B cell (primary cell): ENCODE measurements around the gene FOXD3. TPM values are rescaled to one million over a fixed set of nuclear protein-coding genes. Genes with fewer than 3 reads are reported as not detected.

Source experiments
- ATAC-seq: fragments of 200-7000 bp; cut with Tn5 transposase; one replicate; pipeline ENCODE4 v1.10.0; 2021; ENCODE audit warnings: low read depth, mild to moderate bottlenecking, moderate number of reproducible peaks, moderate library complexity
- CTCF ChIA-PET: fragments of 350-600 bp; sonication (Branson Sonifier 250); formaldehyde crosslinking; loops from one replicate; lab custom pipeline; 2021; ENCODE audit warnings: antibody characterized with exemption, inconsistent platforms; lab: Charles Lee
- POLR2A ChIA-PET: fragments of 350-600 bp; sonication (Branson Sonifier 250); formaldehyde crosslinking; loops from one replicate; lab custom pipeline; 2021; ENCODE audit warnings: antibody characterized with exemption; lab: Charles Lee
- DNase-seq: peaks from one replicate; pipeline ENCODE4 v3.0.0; 2013
- H2AFZ ChIP-seq: 2 replicates; pipeline ENCODE4 v1.6.1; 2012; ENCODE audit warnings: mild to moderate bottlenecking, low read depth, low read length; ENCODE audit not compliant: insufficient read depth, poor library complexity, severe bottlenecking
- H3K27ac ChIP-seq, 2 donors: 1 replicate in 1 of 2; 2 replicates in 1 of 2; pipeline ENCODE4 v1.5.1; 2012 to 2013; ENCODE audit warnings: low read length in 2 of 2, mild to moderate bottlenecking in 2 of 2, moderate library complexity in 1 of 2
- H3K27me3 ChIP-seq, 4 experiments: fragments of 200-600 bp in 1 of 4; sonication (generic) in 1 of 4; replicated peaks in 1 of 4; 1 replicate in 2 of 4; 2 replicates in 2 of 4; pipeline versions ENCODE4 v1.6.1 to v1.7.0; 2013 to 2016; ENCODE audit warnings: low read length in 3 of 4, mild to moderate bottlenecking in 2 of 4, mixed read lengths in 1 of 4, moderate library complexity in 1 of 4; ENCODE audit not compliant: insufficient read depth in 4 of 4, control insufficient read depth in 3 of 4; ENCODE audit errors: control extremely low read depth in 1 of 4
- H3K36me3 ChIP-seq, 2 experiments: replicated peaks in 1 of 2; 1 replicate in 1 of 2; 2 replicates in 1 of 2; pipeline versions ENCODE4 v1.6.1 to v1.7.1; 2013; ENCODE audit warnings: low read length in 1 of 2; ENCODE audit not compliant: insufficient read depth in 2 of 2, control insufficient read depth in 1 of 2; ENCODE audit errors: control extremely low read depth in 1 of 2, extremely low read depth in 1 of 2
- H3K4me1 ChIP-seq, 2 donors: fragments of 200-600 bp in 1 of 2; sonication (generic) in 1 of 2; 1 replicate in 1 of 2; 2 replicates in 1 of 2; pipeline versions ENCODE4 v1.5.1 to v1.6.1; 2013 to 2017; ENCODE audit warnings: low read length in 2 of 2; ENCODE audit not compliant: control insufficient read depth in 2 of 2, insufficient read depth in 2 of 2
- H3K4me2 ChIP-seq: replicated peaks from 2 replicates; pipeline ENCODE3; 2012; ENCODE audit warnings: mild to moderate bottlenecking, low read depth, low read length; ENCODE audit not compliant: poor library complexity, severe bottlenecking
- H3K4me3 ChIP-seq, 5 experiments: fragments of 200-600 bp in 1 of 5; sonication (generic) in 1 of 5; 1 replicate in 3 of 5; 2 replicates in 2 of 5; pipeline versions ENCODE4 v1.5.1 to v1.7.0; 2011 to 2016; ENCODE audit warnings: low read length in 4 of 5, mild to moderate bottlenecking in 4 of 5, low read depth in 2 of 5, control low read depth in 1 of 5, moderate library complexity in 1 of 5; ENCODE audit not compliant: insufficient read depth in 1 of 5; ENCODE audit errors: control extremely low read depth in 1 of 5, extremely low read depth in 1 of 5
- H3K79me2 ChIP-seq: fragments of 200-600 bp; sonication (generic); one replicate; pipeline ENCODE4 v1.6.0; 2016; ENCODE audit warnings: low read length; ENCODE audit not compliant: control insufficient read depth, insufficient read depth
- H3K9ac ChIP-seq: fragments of 200-600 bp; sonication (generic); 2 replicates; pipeline ENCODE4 v1.6.1; 2017; ENCODE audit warnings: mild to moderate bottlenecking, low read length, moderate library complexity
- H3K9me3 ChIP-seq, 3 donors: one replicate each; pipeline versions ENCODE4 v1.6.1 to v1.7.1; 2013; ENCODE audit warnings: low read length in 2 of 3; ENCODE audit not compliant: control insufficient read depth in 2 of 3, insufficient read depth in 1 of 3; ENCODE audit errors: control extremely low read depth in 1 of 3
- H4K20me1 ChIP-seq: 2 replicates; pipeline ENCODE4 v1.6.0; 2012; ENCODE audit warnings: mild to moderate bottlenecking, low read length; ENCODE audit not compliant: insufficient read depth, control insufficient read depth, poor library complexity, severe bottlenecking
- H3K27ac Mint-ChIP-seq: one replicate; pipeline ENCODE4 v1.8.0; 2021; ENCODE audit warnings: mixed read lengths
- H3K27me3 Mint-ChIP-seq: one replicate; pipeline ENCODE4 v1.8.0; 2021; ENCODE audit warnings: mixed read lengths
- H3K4me1 Mint-ChIP-seq: one replicate; pipeline ENCODE4 v1.8.0; 2021; ENCODE audit warnings: mixed read lengths
- H3K4me3 Mint-ChIP-seq: one replicate; pipeline ENCODE4 v1.8.0; 2021; ENCODE audit warnings: mixed read lengths
- H3K9me3 Mint-ChIP-seq: one replicate; pipeline ENCODE4 v1.8.0; 2022; ENCODE audit warnings: mixed read lengths; ENCODE audit not compliant: insufficient read depth
- EZH2 ChIP-seq: IDR thresholded peaks from 2 replicates; pipeline ENCODE4 v1.6.1; 2012; ENCODE audit warnings: borderline replicate concordance, low read depth, mild to moderate bottlenecking, moderate library complexity, low read length; ENCODE audit not compliant: insufficient read depth, poor library complexity, severe bottlenecking
- WGBS: methylation state at CpG from one replicate; pipeline ENCODE4 v1.1.5; 2013; ENCODE audit warnings: missing lambda C conversion rate; ENCODE audit not compliant: insufficient coverage; 5-methylcytosine and 5-hydroxymethylcytosine counted together
- intact Hi-C: fragments of 100-400 bp; cut with micrococcal nuclease; formaldehyde crosslinking; loops from one replicate; pipeline ENCODE4 v1.10.0; 2022
- polyA plus RNA-seq: library from polyadenylated mRNA; depleted of rRNA; stranded (reverse); fragments of >200 nt; gene quantifications from 2 replicates; pipeline ENCODE4 v1.2.3, GENCODE V29; 2012
- total RNA-seq, 2 donors: library from RNA; stranded (reverse); fragments of 120-200 nt in 1 of 2; gene quantifications; 1 replicate in 1 of 2; 2 replicates in 1 of 2; pipeline versions ENCODE4 v1.2.3 to v1.2.4, GENCODE V29; 2013 to 2022
- TF ChIP-seq, protein P1 (sequence below): fragments of 200-600 bp; IDR thresholded peaks from one replicate; pipeline ENCODE4 v1.8.0; 2022; ENCODE audit warnings: antibody characterized with exemption, mild to moderate bottlenecking

FOXD3 gene
- total and polyA plus RNA-seq, 2 donors (not counting 1 experiment from before 2014, with no cell fraction given) = not detected

DNA sequence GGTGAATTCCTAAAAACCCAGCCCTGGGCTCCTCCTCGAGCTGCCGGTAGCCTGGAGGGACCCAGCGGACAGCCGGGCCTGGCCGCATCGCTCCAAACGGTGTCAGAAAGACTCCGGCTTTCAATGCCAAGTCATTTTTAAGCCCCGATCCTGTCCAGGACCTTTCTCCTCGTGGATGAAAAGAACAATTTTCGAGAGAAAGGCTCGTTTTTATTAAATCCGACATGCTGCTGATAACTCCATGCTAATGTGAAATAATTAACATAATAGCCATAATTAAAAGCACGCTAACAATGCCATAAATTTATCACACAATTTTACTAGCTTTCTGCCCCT is 4.6 kb upstream of the FOXD3 start:
- peaks cover 46 to 58% of the 10 kb centered on the region in 2 donors for H3K4me1 ChIP-seq
- no peak for DNase-seq
- TF ChIP-seq, protein P1, sequence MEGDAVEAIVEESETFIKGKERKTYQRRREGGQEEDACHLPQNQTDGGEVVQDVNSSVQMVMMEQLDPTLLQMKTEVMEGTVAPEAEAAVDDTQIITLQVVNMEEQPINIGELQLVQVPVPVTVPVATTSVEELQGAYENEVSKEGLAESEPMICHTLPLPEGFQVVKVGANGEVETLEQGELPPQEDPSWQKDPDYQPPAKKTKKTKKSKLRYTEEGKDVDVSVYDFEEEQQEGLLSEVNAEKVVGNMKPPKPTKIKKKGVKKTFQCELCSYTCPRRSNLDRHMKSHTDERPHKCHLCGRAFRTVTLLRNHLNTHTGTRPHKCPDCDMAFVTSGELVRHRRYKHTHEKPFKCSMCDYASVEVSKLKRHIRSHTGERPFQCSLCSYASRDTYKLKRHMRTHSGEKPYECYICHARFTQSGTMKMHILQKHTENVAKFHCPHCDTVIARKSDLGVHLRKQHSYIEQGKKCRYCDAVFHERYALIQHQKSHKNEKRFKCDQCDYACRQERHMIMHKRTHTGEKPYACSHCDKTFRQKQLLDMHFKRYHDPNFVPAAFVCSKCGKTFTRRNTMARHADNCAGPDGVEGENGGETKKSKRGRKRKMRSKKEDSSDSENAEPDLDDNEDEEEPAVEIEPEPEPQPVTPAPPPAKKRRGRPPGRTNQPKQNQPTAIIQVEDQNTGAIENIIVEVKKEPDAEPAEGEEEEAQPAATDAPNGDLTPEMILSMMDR = no peak
- TF ChIP-seq EZH2 = peak; percentile 2
- peaks cover 0 to 67% (median 34%) of the 10 kb centered on the region in 3 donors for H3K9me3 ChIP-seq
- no peaks in the 10 kb centered on the region for H4K20me1 ChIP-seq
- no peak overlapping the region for H3K27ac ChIP-seq
- CTCF ChIA-PET = no interaction called here
- ATAC-seq = no peak
- peak overlapping the region; percentile 66 for H3K4me3 Mint-ChIP-seq
- H3K4me3 ChIP-seq = peak overlapping the region in 2 of 5 experiments; percentile 3 to 59
- H3K79me2 ChIP-seq = no peaks in the 10 kb centered on the region
- H3K27me3 ChIP-seq = peaks cover 0 to 78% (median 59%) of the 10 kb centered on the region in 4 experiments
- no peak overlapping the region for H3K27ac Mint-ChIP-seq
- H3K36me3 ChIP-seq = no peaks in the 10 kb centered on the region
- 16% methylated on average over 9 of the region's 14 CpGs for WGBS
- H3K27me3 Mint-ChIP-seq = peaks cover 63% of the 10 kb centered on the region
- H3K4me1 Mint-ChIP-seq = peaks cover 29% of the 10 kb centered on the region
- peak overlapping the region; percentile 87 for H3K4me2 ChIP-seq
- peak overlapping the region; percentile 62 for H3K9ac ChIP-seq
- H3K9me3 Mint-ChIP-seq = peaks cover 8% of the 10 kb centered on the region
- intact Hi-C loops = loop anchor here (5.0 kb wide), 2 partner anchors 205 to 220 kb away; partner anchors contain the start of genes EFCAB7 and ITGB3BP
- H2AFZ ChIP-seq = no peak overlapping the region
- POLR2A ChIA-PET = no interaction called here

DNA sequence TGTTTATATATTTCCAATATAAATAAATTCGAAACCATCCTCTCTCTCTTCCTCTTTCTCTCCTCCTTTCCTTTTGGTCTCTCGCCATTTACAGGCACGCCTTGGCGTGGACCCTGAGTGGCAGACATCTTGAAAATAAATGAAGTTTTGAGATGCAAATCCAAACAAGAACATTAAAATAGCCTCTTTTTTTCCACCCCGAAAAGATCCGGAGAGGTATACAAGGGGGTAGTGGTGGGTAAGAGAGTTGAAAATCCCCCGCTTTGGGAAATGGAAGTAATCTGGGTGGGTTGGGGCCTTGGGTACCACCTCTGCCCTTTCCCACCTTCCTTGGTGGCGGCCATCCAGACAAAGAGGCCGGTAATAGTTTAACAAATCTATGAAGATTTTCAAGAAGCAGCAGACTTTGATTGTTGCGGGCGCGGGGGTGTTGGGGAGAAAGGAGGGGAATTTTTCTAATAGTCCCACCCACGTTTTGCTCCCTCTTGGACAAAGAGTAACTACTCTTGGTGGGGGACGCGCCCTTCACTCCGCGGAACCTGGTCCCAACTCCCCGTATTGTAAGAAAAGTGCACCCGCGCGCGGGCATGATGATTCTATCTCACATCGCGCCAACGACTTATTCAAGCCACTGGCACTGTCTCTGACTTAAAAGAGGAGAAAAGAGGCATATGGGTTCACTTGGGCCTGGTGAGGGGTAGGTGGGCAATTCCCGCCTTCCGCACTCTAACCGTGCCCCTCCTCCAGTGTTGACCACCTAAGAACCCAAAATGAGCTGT is 4.0 kb upstream of the FOXD3 start:
- Histone ChIP-seq H2AFZ (no peak overlapping the region), H3K9ac (no peak overlapping the region), H3K27me3 (peaks cover 0 to 80% (median 60%) of the 10 kb centered on the region in 4 experiments), H3K27ac (no peak overlapping the region), H3K9me3 (peaks cover 0 to 69% (median 34%) of the 10 kb centered on the region in 3 donors), H3K4me1 (peaks cover 50 to 61% of the 10 kb centered on the region in 2 donors), H4K20me1 (no peaks in the 10 kb centered on the region), H3K4me2 (peak overlapping the region; percentile 87), H3K4me3 (no peak overlapping the region), H3K79me2 (no peaks in the 10 kb centered on the region), H3K36me3 (no peaks in the 10 kb centered on the region)
- Mint-ChIP-seq H3K27ac (peak overlapping the region; percentile 72), H3K27me3 (peaks cover 65% of the 10 kb centered on the region), H3K4me1 (peaks cover 31% of the 10 kb centered on the region), H3K4me3 (peak overlapping the region; percentile 63), H3K9me3 (peaks cover 8% of the 10 kb centered on the region)
- intact Hi-C loops = loop anchor here (5.0 kb wide), 2 partner anchors 204 to 219 kb away; partner anchors contain the start of genes EFCAB7 and ITGB3BP
- ATAC-seq (no peak), DNase-seq (peak; percentile 33)
- 23% methylated on average over 13 of the region's 28 CpGs for WGBS
- TF ChIP-seq, protein P1 = no peak
- no peak for TF ChIP-seq EZH2
- ChIA-PET CTCF (interaction anchor here (0.6 kb wide), 1 partner anchor 18 kb away, joined by 3 read pairs; no protein-coding TSS in a partner anchor), POLR2A (no interaction called here)
